RWPE2 (cell line): Measurements from ENCODE around the gene CASP8.
"Not testable (repeated sequence)": the region's sequence is repeated elsewhere in the genome, so short reads cannot be mapped to it uniquely, and the experiment has no call there.

ENCODE experiments used
- ATAC-seq: fragments of 200-7000 bp; cut with Tn5 transposase; 3 replicates; pipeline ENCODE4 v1.9.1; 2021; ENCODE audit warnings: low read depth
- DNase-seq: peaks from one replicate; pipeline ENCODE4 v3.0.0-alpha.2; 2020; ENCODE audit warnings: low spot score
- H3K27ac ChIP-seq: fragments of 450-650 bp; 2 replicates; pipeline ENCODE4 v1.5.1; 2017; ENCODE audit warnings: mild to moderate bottlenecking; ENCODE audit not compliant: poor library complexity, severe bottlenecking
- H3K27me3 ChIP-seq: fragments of 250-450 bp; sonication (Bioruptor Pico); 2 replicates; pipeline ENCODE4 v1.5.1; 2021; ENCODE audit warnings: mild to moderate bottlenecking, moderate library complexity; ENCODE audit not compliant: insufficient read depth, poor library complexity, severe bottlenecking
- H3K36me3 ChIP-seq: fragments of 250-450 bp; sonication (Bioruptor Pico); 2 replicates; pipeline ENCODE4 v1.5.1; 2020; ENCODE audit warnings: low read depth, mild to moderate bottlenecking, moderate library complexity
- H3K4me1 ChIP-seq: fragments of 250-450 bp; sonication (Bioruptor Pico); 2 replicates; pipeline ENCODE4 v1.5.1; 2021; ENCODE audit warnings: mild to moderate bottlenecking, moderate library complexity; ENCODE audit not compliant: insufficient read depth, poor library complexity, severe bottlenecking
- H3K4me3 ChIP-seq: fragments of 250-450 bp; sonication (Bioruptor Pico); 2 replicates; pipeline ENCODE4 v1.5.1; 2021; ENCODE audit warnings: mild to moderate bottlenecking, moderate library complexity; ENCODE audit not compliant: severe bottlenecking
- H3K9me3 ChIP-seq: fragments of 250-450 bp; sonication (Bioruptor Pico); 2 replicates; pipeline ENCODE4 v1.5.1; 2021; ENCODE audit warnings: mild to moderate bottlenecking, moderate library complexity; ENCODE audit not compliant: severe bottlenecking
- TF ChIP-seq, protein P1 (sequence below): fragments of 450-650 bp; IDR thresholded peaks from one replicate; pipeline ENCODE4 v1.5.1; 2017; ENCODE audit warnings: mild to moderate bottlenecking, moderate library complexity; ENCODE audit not compliant: poor library complexity, severe bottlenecking

Gene CASP8

GRCh38 chr2:201275990-201276389 lies 15.7 kb downstream of the CASP8 start:
- DNase-seq (no peak), ATAC-seq (no peak)
- no peaks in the 10 kb centered on the region for H3K27me3 ChIP-seq
- H3K36me3 ChIP-seq, result peaks cover 43% of the 10 kb centered on the region
- no peak overlapping the region for H3K4me3 ChIP-seq
- H3K9me3 ChIP-seq, result no peaks in the 10 kb centered on the region
- TF ChIP-seq, protein P1, sequence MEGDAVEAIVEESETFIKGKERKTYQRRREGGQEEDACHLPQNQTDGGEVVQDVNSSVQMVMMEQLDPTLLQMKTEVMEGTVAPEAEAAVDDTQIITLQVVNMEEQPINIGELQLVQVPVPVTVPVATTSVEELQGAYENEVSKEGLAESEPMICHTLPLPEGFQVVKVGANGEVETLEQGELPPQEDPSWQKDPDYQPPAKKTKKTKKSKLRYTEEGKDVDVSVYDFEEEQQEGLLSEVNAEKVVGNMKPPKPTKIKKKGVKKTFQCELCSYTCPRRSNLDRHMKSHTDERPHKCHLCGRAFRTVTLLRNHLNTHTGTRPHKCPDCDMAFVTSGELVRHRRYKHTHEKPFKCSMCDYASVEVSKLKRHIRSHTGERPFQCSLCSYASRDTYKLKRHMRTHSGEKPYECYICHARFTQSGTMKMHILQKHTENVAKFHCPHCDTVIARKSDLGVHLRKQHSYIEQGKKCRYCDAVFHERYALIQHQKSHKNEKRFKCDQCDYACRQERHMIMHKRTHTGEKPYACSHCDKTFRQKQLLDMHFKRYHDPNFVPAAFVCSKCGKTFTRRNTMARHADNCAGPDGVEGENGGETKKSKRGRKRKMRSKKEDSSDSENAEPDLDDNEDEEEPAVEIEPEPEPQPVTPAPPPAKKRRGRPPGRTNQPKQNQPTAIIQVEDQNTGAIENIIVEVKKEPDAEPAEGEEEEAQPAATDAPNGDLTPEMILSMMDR, result no peak
- no peaks in the 10 kb centered on the region for H3K4me1 ChIP-seq
- H3K27ac ChIP-seq, result no peak overlapping the region

DNA sequence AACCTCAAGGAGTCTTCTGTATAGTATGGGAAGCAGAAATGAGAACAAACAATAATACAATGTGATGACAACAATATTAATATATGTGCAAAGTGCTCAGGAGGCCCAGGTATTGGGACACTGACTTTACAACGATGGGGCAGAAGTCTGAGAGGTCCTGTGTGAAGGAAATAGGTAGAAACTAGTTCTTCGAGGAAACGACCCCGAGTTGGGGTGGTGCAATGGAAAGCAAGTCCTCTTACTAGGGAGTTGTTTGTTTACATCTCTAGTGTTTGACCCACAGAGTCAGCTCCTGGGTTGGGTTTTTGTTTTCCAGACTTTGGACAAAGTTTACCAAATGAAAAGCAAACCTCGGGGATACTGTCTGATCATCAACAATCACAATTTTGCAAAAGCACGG lies 16.2 kb downstream of the CASP8 start:
- H3K36me3 ChIP-seq, result peaks cover 45% of the 10 kb centered on the region
- no peaks in the 10 kb centered on the region for H3K9me3 ChIP-seq
- ATAC-seq (no peak), DNase-seq (no peak)
- no peak overlapping the region for H3K4me3 ChIP-seq
- no peaks in the 10 kb centered on the region for H3K4me1 ChIP-seq
- H3K27ac ChIP-seq, result no peak overlapping the region
- TF ChIP-seq, protein P1, result no peak
- no peaks in the 10 kb centered on the region for H3K27me3 ChIP-seq

GRCh38 chr2:201279079-201279478 lies 18.7 kb downstream of the CASP8 start:
- TF ChIP-seq, protein P1, result no peak
- H3K9me3 ChIP-seq, result no peaks in the 10 kb centered on the region
- no peak for DNase-seq
- H3K27me3 ChIP-seq, result no peaks in the 10 kb centered on the region
- no peak overlapping the region for H3K27ac ChIP-seq
- no peak overlapping the region for H3K4me3 ChIP-seq
- H3K4me1 ChIP-seq, result no peaks in the 10 kb centered on the region
- peaks cover 28% of the 10 kb centered on the region for H3K36me3 ChIP-seq
- no peak for ATAC-seq

DNA sequence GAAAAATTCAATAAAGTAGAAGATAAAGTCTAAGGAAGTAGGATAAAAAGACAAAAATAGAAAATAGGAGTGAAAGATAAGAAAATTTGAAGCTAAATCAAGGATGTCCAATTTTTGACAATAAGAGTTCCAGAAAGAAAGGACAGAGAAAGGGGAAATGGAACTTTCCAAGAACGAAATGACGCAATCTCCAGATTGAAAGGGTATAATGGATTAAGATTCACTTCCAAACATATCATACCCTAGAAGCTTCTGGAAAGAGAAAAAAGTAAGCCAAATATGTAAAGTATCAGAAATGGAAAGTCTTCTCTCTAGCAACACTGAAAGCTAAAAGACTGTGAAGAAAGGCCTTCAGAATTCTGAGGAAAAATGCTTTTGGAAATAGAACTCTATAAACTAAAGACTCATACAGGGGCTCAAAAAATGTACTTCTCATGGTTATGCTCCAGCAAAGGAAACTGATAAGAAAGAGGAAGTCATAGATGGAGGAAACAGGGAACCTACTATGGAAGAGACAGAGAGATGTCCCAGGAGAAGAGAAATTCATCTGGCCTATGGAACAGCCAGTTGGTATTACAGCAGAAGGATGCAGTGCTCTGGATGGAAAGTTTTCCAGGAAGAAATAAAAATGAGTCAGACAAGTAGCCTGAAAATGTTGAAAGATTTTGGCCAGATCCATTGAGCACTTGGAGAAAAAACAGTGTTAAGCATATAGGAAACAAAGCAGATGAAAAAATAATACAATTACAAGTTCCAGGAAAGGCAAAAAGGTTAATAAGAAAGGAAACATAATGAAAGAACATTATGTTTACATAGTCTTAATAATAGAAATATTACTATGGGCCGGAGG lies 20.1 kb downstream of the CASP8 start:
- ATAC-seq (no peak), DNase-seq (no peak)
- Histone ChIP-seq H3K27me3 (no peaks in the 10 kb centered on the region), H3K4me1 (no peaks in the 10 kb centered on the region), H3K9me3 (no peaks in the 10 kb centered on the region), H3K4me3 (no peak overlapping the region), H3K27ac (no peak overlapping the region), H3K36me3 (peaks cover 31% of the 10 kb centered on the region)
- TF ChIP-seq, protein P1, result no peak

DNA sequence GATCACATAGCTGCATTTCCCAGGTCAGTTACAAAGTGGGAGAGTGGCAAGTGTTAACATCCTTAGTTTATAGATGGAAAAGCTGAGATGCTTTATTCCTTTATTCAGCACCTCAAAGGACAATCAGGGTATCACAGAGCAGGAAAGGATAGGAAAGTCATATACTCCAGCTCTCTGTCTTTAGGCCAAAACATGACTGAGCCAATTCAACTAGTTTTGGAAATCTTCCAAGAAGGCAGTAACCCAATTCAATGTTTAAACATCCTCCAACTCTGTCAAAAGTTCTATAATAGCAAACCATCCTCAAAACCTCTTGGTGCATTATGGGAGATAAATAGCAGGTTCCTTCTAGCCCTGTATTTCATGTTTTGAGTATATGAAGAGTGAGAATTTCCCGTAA lies 25.2 kb downstream of the CASP8 start:
- TF ChIP-seq, protein P1, result no peak
- Histone ChIP-seq H3K27me3 (no peaks in the 10 kb centered on the region), H3K9me3 (no peaks in the 10 kb centered on the region), H3K4me3 (no peak overlapping the region), H3K36me3 (peaks cover 36% of the 10 kb centered on the region), H3K4me1 (no peaks in the 10 kb centered on the region), H3K27ac (no peak overlapping the region)
- DNase-seq, result no peak
- ATAC-seq, result no peak

- not testable (repeated sequence) for H3K27ac ChIP-seq, H3K9me3 ChIP-seq, H3K4me1 ChIP-seq, ATAC-seq, H3K27me3 ChIP-seq, DNase-seq, H3K4me3 ChIP-seq
- H3K36me3 ChIP-seq, result peaks cover 21% of the 10 kb centered on the region
These were observed 30.3 kb downstream of the CASP8 start for GRCh38 chr2:201290457-201291148.
